Activated CD4-positive, alpha-beta T cell treated with anti-CD3 and anti-CD28 coated beads, Interleukin-2, Interleukin-4, amounts not matched to agents 100 ng/mL and 50 ng/mL, durations not matched to agents 16 hours and 8 hours (primary cell): ENCODE results near the gene SLC22A6.

Experiments
- DNase-seq: peaks from one replicate; pipeline ENCODE4 v3.0.0-alpha.2; 2020; ENCODE audit warnings: low spot score

Gene SLC22A6

GRCh38 chr11:62931499-62932278, 53.1 kb downstream of the SLC22A6 start:
- no peak for DNase-seq

- DNase-seq, result no peak
Measured at GRCh38 chr11:62930666-62931065, 54.1 kb downstream of the SLC22A6 start.

- no peak for DNase-seq
Measured at GRCh38 chr11:62930157-62930556, 54.6 kb downstream of the SLC22A6 start.

- DNase-seq, result no peak
Measured at GRCh38 chr11:62928011-62928410, 56.8 kb downstream of the SLC22A6 start.

- no peak for DNase-seq
Measured at GRCh38 chr11:62926680-62927455, 57.9 kb downstream of the SLC22A6 start.
